NCI-H2171 treated with DMSO at 0.1 percent for 48 hours (cell line): ENCODE data around the gene CPED1.
"Not testable (repeated sequence)": the region's sequence is repeated elsewhere in the genome, so short reads cannot be mapped to it uniquely, and the experiment has no call there.

Experiments
- DNase-seq: peaks from one replicate; lab custom pipeline; 2025; lab: John Stamatoyannopoulos, UW

CPED1 gene

DNA sequence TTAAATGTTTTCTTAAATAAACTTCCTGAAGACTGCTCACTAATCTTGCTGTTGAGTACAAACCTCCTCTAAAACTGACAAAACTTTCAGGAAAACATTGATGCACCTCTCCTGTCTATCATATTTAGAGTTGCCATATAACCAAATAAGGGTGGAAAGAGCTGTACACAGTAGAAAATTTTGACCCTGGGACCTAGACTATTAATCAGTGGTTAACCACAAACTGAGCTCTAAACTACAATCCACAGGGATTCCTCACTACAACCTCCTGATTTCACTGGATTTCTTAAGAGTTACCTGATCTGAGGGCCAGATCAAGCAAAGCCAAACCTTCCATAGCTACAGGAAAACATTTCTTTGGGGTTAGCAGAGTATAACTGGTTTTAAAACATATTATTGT is 300.4 kb downstream of the CPED1 start:
- no peak for DNase-seq

DNA sequence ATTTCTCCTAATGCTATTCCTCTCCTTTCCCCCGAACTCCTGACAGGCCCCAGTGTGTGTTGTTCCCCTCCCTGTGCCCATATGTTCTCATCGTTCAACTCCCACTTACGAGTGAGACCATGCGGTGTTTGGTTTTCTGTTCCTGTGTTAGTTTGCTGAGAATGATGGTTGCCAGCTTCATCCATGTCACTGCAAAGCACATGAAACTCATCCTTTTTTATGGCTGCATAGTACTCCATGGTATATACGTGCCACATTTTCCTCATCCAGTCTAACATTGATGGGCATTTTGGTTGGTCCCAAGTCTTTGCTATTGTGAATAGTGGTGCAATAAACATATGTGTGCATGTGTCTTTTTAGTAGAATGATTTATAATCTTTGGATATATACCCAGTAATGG is 301.4 kb downstream of the CPED1 start:
- not testable (repeated sequence) for DNase-seq

DNA sequence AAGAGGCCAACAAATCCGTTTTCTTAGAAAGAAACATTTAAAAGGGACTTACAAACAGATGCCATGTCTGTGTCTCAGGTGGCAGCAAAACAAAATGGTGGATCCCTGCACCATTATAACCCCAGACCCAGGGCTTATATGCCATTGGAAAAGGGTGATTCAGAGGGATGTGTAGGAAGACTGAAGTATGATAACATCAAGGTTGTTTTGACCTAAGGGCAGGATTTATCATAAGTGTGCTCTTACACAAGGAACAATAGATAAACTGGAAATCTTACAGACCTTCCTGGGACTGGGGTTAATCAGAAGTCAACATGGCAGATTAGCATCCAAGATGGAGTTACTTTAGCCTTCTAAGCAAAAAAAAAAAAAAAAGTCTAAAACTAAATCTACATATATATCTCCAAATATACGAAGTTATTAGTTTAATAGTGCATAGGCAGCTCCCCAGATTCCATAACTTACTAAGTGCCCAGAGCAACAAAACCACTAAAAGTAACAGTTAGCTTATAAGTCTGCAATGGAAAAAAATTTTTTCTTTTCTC is 306.0 kb downstream of the CPED1 start:
- DNase-seq: no peak

DNA sequence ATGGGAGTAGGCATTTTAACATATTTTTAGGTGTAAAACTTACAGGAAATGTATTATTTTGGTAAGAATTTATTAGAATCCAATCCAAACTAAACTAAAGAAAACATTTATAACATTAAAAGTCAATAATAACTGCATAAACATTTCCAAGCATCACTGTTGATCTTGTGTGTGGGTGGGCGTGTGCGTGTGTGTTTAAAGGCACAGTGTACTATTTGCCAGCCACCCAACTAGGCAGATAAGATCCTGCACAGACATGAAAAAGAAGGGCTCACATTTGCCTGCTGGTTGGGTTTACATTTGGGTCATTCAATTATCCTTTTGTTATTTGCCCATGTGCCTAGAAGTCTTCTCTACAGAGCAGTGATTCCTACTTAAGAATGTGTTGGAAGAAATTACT is 309.3 kb downstream of the CPED1 start:
- DNase-seq: no peak

DNA sequence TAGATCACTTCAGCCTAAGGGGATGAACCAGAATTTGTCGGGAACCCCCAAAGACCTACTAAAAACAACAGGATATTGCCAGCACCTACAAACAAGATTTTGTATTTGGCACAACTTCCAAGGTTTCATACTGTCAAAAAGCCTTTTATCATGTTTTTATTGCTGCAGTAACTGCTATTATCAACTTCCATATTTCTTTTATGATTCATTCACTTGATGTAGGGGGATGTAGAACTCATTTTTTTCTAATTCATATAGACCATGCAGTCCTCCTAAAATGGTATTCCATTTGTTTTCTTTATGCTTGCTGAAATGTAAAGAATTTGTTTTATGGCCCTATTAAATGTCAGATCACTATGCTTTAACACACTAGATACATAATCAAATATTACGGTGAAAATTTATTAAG is 310.3 kb downstream of the CPED1 start:
- no peak for DNase-seq

DNA sequence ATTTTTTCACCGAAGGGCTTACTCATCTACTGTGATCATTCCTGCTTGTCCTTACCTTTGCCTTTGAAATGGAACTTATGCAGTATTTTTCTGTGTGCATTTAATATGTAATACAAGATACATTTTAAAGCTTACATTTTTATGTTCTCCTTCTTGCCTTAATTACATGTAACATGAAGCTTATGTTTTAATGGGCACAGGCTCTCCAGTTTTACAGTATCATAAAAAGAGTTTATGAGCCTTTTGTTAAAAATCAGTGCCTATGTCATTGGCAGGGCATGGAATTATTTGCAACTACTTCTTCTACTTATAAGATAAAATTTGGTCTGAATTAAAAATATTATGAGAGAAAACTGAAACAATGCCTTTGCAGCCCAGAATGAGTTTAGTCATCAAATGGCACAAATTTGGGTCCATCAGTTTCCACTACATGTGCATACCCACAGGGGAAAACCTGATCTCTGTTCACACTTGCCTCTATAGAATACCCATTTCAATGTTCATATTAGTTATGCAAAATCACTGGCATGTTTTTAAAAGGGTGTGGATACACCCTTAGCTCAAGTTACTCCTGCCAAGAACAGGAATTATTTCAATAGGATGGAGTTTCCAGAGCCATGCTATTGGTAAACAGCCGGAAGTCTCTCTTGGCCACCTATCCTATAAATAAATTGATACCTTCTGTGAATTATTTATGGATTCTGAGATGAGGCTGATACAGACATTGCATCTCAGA is 312.3 kb downstream of the CPED1 start:
- DNase-seq: no peak

DNA sequence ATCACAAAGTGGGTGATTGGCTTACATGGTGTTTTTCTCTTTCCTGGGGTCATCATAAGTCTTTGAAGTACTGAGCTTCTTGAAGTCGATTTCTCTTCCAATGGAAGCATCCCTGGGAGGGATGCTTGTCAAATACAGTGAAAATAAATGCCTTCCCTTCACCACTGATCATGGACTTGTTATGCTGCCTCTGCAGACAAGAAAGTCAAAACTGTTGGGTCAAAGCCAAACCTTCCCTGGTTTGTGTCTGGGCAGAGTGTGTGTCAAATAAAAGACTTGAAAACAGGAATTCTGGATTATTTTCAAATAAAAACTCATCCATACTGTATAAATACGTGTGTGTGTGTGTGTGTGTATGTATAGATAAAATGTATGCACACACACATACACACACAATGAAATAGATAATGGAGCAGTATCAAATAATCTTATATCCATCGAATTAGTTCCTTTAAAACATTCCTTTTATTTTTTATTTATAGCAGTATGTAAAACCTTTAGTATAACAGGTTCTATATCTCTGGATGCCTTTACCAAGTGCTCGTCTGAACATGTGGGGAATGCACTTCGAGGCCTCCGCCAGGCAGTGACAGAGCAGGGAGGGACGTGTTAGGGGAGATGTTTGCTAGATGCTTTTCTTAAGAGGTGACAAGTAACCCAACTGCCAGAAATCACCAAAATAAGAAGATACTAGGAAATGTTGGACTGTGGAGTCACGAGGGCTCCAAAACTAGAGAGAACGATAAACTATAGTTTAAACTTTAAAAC is 313.1 kb downstream of the CPED1 start:
- peak; percentile 1 for DNase-seq

DNA sequence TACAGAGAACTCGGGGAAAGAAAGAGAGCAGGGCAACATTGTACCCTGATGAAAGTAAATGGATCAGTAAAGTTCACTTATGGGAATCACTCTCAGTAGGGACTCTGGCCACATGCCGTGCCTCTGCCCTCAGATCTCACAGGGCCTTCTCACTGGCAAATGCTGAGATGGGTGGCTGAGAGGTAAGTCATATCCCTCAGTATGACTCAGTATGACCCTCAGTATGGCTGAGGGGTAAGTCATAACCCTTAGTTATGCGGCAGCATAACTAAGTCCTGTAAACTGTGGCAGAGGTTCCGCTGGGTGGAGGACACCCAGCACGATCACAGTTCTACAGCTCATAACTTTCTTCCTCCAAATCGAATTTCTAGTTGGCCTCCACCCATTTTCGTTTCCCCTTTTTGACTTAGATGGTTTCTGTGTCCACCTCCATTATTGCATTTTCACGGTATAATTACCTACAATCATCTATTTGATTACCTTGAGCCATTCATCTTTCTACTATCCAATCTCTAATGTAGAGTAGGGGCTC is 313.8 kb downstream of the CPED1 start:
- no peak for DNase-seq

DNA sequence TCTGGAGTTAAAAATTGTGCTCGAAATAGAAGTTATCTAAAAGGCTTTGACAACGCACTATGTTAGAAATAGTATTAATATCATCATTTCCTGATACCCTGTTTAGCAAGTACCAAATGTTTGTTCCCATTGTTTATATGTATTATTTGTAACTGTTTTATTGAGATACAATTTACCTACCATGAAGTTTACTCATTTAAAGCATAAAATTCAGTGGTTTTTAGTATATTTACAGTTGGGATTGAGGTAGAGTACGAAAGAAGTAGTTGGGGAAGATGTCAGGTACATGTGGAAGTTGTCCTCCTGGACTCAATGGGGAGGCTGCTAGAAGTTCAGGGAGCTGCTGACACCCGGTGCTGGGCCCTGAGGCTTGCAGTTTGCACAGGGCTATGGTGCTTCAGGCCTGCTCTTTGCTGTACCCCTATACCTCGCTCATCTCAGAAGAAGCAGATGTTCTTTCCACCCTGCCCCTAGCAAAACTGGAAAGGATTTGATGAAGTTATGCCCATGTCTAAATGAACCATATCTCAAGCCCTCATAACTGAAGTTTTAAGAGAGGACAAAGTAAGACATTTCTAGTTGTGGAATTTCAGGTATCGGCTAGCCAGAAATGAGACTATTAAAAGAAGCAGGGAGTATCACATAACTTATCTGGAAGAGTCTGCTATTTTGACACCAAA is 315.1 kb downstream of the CPED1 start:
- no peak for DNase-seq

DNA sequence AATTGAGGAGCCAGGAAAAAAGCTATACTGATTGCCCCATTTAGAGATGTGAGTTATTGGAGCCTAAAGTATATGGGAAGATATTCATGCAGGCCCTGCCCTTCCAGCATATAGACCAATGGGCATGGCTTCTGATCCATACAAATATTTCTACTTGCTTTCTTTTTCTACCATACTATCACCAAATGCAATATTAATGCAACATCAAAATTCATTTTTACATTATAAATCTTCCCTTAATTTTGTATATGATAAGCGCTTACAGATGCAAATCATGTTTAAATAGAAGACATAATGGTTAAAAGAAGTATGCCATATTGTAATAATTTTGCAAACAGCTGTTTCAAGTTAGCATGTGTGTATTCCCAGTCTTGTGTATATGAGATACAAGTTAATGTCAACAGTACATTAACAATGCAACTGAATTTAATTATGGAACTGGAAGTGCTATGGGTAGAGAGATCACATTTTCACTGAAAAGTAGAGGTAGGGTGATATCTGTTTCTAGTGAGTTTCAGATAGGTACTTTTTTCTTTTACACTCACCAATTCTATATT is 315.7 kb downstream of the CPED1 start:
- no peak for DNase-seq

DNA sequence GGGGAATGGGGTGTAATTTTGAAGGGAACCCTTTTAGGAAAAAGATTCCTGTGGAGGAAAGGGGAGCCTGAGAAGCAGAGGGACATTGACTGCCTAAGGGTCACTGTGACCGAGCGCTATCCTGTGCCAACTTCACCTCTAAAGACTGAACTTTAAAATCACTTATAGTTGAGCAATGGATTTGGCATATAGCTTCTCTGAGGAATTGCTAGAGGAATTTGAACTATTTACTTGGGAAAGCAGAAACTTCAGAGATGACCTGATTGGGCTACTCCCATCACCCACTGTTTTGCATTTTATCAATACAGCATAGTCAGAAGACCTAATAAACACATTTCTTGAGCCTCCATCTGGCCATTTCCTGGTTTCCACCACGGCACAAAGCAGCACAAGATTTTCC is 316.6 kb downstream of the CPED1 start:
- DNase-seq: no peak

DNA sequence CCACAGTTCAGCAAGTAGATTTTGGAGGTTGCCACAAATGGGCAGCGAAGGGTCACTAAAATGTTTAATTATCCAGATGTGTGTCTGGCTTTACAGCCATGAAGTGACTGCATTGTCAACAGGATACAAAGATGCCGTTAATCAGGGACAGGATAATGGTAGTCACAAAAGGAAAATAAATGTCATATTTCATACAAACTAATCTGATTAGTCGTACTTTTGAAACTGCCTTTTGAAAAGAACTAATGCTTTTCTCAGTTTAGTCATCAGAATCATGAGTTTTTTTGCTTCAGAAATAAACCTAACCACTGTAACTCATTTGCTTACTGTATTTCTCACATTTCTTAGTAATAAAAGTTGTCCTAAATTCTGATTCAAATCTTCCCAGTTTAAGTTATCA is 318.1 kb downstream of the CPED1 start:
- no peak for DNase-seq

DNA sequence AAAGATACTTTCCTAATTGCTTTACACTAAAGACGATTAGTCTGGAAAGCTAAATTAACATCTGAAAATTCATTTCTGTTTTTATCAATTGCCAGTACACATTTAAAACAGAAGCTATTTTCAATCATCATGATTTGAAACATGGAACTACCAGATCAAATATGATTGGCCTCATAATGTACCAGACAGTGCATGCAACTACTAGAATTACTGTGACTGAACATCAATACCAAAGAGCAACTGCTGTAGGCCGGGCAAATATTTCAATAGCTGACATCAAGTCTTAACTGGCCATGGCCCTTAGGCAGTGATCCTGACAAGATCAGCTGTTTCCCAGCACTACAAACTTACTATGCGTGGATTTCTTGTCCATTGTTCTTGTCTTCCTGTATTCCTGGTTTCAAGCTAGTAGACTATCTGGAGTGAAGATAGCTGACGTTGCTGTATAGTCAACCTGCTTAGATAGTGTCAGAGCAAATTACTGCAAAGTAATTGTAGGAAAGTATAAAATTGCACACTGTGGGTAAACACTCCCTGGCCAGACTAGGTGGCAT is 318.6 kb downstream of the CPED1 start:
- no peak for DNase-seq

DNA sequence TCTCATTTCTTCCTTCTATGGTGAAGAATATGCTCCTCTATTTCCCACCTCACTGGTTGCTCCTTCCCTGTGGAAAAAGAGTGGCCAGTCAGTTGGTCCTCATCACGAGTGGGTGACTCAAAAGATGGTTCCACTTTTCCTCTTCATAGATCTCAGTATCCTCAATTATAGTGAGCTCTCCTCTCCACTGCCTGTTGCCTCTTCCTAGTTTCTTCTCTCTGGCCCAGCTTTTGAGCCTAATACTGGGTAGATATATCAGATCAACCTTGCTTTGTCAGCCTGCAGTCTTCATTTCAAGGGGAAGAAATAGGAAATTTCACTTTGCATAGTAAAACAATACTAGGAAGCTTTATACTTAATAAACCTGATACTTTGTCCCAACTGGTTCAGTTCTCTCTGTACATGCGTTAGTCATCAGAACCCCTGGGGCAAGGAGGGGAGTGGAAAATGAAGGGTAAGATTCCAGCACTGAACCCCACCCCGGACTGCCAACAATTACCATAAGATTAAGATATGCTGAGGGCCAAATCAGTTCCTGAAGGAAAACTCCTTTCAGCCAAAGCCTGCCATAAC is 324.8 kb downstream of the CPED1 start:
- DNase-seq: no peak

DNA sequence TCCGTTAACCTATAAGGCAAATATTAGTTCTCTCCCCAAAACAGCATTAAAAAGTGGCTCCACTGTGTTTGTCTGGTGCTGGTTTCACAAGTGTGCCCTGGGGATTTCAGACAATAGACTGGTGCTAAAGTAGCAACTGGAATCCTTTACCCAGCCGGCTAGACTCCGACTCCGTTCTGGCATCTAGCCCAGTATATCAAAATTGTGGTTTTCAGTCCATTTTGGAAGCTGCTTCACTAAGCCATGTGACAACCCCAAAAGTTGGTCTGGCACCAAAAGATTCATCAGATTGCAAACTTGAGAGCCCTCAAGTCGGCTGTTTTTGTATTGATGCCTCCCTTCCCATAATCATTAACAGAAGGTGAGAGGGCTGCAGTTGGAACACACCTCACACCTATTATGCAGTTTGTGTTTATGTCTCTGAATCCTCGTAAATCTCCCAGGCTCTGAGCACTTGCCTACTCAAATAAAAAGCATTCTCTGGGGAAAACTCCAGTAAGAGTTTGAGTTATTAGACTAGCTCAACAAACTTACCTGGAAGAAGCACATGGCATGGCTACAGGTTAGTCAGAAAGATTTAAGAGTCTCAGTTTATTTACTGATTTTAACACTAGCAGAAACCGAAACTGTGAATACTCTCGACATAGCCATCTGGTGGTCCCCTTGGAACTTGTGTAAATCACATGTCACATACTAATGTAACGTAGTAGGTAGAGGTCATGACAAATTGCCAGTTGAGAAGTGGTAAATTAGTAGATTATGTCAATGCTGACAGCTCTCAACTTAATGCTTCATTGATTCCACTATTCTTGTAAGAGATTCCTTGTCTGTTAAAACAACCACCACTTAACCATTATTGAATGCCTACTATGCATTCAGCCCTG is 325.5 kb downstream of the CPED1 start:
- peak; percentile 95 for DNase-seq

DNA sequence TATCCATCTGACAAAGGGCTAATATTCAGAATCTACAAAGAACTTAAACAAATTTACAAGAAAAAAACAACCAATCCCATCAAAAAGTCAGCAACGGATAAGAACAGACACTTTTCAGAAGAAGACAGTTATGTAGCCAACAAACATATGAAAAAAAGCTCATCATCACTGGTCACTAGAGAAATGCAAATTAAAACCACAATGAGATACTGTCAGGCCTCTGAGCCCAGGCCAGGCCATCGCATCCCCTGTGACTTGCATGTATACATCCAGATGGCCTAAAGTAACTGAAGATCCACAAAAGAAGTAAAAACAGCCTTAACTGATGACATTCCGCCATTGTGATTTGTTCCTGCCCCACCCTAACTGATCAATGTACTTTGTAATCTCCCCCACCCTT is 326.7 kb downstream of the CPED1 start:
- not testable (repeated sequence) for DNase-seq

DNA sequence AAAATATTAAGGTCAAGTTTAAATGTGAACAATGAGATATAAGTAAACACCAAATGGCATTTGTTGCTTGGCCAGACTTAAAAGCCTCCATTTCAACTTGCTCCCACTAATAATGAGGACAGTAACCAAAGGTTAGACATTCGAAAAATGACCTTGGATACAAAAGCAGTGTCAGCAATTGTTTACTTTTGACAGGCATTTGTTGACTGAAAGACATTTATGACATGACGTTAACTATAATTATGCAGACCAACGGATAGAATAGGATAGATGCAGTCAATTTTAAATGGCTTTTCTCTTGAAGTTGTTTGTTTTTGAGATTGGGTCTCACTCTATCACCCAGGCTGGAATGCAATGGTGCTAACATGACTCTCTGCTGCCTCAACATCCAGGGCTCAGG is 333.9 kb downstream of the CPED1 start:
- DNase-seq: no peak

DNA sequence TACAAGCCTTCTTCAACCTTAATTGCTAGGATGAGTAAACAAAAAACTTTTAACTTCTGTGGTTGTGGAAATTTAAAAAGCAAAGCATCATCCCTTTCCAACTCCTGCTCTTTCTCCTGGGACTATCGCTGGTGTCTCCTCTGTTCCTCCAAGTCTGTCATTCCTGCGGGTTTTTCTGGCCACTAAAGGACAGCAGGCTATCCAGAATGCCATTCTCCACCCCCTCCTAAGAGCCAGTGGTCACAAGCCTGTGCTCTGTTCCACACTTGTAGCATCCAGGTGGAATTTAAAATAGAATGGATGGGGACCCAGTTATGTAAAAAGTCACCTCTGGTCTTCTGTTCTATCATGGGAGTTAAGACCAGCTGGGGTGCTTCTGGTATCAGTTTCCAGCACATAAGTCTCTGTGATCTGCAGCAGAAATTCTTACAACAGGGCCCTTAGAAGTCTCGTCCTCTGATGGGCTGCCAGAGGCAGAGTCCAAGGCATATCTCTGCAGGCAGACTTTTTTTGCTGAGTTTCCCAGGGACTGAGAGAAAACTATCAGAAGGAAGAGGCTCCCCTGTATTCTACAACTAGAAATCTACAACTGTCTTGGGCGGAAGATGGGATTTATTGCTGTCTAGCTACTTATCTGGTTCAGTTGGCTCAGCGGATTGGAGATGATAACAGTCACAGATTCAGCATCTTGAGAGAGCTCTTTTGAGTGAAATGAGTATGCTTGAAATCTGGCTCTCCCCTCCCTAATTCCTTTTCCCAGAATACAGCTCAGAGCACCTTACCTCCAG is 335.2 kb downstream of the CPED1 start:
- DNase-seq: no peak

DNA sequence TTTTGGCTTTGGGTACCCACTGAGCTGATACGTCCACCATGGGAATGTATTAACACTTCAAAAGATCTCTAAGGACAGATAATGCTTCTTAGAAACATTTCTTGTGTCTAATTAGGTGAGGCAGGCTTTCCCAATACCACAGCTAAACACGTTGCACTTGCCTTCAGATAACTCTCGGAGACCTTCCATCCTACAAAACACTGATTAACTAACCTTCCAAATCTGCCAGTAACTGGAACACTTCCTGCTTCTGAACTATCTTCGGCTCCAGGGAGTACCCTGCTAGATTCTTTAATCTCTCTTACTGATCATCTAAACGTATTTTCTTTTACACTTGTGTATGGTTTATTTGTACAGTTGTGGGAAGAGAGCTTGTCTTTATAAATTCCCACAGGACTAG is 339.2 kb downstream of the CPED1 start:
- no peak for DNase-seq
